HG03066 (cell line): ENCODE data around the gene TIMM44.
A peak's percentile ranks its signal among the peaks of the same experiment; 100 is the strongest.

ENCODE experiments used
- ATAC-seq: cut with Tn5 transposase; IDR thresholded peaks from one replicate; pipeline ENCODE4 v1.9.1; 2021; ENCODE audit warnings: low read depth; ENCODE audit not compliant: unreplicated experiment

TIMM44 gene, protein sequence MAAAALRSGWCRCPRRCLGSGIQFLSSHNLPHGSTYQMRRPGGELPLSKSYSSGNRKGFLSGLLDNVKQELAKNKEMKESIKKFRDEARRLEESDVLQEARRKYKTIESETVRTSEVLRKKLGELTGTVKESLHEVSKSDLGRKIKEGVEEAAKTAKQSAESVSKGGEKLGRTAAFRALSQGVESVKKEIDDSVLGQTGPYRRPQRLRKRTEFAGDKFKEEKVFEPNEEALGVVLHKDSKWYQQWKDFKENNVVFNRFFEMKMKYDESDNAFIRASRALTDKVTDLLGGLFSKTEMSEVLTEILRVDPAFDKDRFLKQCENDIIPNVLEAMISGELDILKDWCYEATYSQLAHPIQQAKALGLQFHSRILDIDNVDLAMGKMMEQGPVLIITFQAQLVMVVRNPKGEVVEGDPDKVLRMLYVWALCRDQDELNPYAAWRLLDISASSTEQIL

DNA sequence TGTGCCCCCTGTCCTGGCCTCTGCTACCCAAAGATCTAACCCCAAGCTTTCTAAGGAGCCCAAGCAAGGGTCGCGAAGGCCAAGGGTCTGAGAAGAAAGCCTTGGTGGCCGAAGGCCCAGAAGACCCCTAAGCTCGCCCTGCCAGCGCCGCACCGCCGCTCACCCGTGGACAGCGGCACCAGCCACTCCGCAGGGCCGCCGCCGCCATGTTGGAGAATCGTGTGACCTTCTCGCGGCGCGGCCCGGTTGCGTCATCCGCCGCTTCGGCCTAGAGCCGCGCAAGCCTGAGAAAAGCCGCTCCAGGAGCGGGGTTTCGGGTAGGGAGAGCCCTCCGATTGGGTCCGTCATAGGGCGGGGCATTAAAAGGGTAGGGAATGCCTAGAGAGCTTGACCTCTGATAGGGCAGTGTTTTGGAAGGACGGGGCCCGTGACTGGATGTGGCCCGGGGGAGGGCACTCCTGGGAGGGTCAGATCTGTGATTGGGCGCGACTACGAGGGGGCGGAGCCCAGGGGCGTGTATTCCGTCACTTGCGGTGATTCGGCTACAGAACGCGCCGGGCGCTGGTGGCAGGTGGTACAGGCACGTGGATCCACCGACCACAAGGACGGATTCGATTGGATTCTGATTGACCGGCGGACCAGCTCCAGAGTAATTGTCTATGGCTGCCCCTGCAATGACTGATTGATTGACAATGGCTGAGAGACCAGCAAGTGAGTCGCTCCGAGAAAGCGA is at the start of gene TIMM44:
Gene TIMM44, minus strand, starts transcription at position 223 of the 733 bp plus-strand sequence. Its CDS starts 15 bp downstream, at position 208.
- peak; percentile 94 for ATAC-seq

DNA sequence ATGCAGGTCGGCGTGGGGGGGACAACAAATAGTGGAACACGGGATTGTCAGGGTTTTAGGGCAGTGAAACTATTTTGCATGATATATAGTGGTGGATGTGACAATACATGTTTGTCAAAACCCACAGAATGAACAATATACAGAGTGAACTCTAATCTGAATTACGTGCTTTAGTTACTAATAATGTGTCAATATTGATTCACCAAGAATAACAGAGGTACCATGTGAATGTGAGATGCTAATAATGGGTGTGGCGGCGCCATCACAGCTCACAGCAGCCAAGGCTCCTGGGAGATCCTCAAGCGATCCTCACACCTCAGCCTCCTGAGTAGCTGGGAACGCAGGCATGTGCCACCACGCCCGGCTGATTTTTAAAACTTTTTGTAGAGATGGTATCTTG is 49.1 kb upstream of the TIMM44 start:
- no peak for ATAC-seq

DNA sequence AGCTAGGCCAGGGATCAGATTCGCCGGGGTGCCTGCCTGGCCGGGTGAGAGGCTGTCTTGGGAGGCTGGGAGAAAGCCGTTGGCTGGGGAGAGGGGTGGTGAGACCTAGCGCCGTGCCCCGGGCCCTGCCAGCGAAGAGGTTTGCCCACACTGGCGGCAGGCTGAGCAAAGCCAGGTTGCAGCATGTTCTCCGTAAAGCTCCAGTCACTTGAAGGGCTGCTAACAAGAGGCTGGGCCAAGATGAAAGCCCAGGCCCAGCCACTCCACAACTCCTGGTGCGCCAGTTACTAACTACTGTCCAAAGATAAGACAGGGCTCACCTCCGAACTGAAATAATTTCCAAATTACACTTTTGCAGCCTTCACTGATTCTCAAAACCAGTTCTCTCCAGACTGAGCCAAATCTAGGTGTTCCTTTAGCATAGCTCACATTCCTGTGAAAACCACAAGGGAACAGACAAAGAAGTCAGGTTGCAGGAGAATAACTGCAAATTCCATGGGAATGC is 45.7 kb upstream of the TIMM44 start:
- no peak for ATAC-seq

DNA sequence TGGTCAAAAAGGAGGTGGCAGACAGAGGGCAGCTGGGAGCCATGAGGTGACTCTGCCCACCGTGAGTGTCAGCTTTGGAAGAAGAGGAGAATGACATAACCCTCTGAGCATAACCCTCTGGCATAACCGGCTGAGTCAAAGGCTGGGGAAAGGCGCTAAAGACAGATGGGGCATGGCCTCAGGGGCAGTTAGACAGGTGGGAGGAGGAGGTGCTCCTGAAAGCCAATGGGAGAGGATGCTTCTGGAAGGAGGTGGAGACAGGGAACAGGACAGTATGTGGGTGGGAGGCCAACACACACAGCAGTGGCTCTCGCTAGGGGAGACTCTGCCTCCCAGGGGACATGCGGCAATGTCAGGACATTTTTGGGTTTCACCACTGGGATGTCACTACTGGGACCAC is 44.8 kb upstream of the TIMM44 start:
- no peak for ATAC-seq

DNA sequence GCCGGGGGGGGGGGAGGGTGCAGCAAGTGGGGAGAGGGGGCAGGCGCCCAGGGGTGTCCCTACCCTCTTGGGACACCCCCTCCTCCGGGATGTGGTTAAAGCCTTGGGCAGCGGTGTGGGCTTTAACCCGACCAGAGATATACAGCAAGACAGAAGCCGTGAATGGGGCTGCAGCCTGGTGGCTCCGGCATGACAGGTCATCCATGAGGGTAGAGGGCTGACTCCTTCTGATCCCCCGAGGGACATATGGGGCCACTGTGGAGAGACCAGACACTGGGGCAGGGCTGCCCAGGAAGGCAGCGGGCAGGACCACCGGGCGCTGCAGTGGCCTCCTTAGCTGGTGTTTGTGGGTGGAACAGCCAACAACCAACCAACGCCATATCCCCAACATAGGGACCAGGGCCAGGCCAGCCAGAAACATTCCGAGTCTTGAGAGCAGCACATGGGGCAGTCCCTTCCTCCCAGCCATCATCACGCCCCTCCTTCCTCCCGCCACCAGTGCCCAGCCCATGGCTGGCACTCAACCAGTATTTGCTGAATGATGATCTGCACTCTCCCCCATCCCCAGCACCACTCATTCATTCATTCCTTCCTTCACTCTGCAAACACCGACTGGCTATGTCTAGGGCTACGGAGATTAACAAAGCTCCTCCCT is 43.8 kb upstream of the TIMM44 start:
- ATAC-seq, result no peak

DNA sequence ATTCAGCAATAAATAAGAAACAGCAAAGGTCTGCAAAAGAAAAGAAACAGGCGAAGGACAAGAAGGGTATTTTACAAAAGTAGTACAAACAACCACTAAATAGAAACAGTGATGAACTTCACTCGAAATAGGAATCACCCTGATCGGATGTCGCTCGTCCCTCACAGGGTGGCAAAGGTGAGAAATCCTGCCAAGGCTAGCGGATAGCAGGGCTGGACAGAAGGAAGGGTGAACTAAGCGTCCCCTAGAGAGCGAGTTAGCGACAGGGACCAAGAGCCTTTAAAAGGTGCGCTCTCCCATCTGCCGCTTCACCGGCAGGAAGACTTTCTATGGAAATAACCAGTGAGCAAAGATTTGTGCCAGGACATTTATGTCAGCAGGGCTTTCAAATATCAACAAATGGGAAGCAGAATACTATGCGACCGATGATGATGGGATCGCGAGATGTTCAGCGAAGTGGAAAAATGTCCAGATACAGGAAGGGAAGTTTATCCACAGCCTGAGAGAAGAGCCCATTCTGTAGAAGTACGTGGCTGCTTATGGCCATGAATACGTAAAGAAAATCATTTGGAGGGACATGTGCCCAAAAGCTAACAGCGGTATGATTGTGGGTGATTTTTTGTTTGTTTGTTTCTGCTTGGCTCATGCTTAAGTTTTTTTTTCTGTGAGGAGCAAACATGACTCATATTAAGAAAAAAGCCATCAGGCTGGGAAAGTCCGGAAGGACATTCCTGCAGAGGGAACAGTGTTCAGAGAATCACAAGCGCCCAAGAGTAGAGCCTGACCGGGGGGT is 43.1 kb upstream of the TIMM44 start:
- no peak for ATAC-seq

DNA sequence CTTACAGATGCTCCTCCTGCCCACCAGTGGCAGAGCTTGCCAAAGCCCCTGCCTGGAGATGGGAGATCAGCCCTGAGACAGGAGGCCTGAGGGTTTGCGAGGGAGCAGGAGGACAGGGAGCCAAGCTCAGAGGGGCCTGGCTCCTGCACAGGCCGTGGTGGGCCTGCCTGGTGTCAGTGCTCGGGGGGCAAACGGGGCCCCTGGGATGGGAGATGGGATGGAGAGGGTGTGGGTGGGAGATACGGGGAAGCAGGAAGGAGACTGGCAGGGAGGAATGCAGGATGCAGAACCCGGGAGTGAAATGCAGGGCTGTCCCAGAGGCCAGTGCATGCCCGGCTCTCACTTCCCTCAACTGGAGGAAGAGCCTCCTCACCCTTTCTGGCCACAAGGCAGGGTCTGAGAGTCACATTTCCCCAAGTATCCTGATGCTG is 42.0 kb upstream of the TIMM44 start:
- ATAC-seq, result no peak

DNA sequence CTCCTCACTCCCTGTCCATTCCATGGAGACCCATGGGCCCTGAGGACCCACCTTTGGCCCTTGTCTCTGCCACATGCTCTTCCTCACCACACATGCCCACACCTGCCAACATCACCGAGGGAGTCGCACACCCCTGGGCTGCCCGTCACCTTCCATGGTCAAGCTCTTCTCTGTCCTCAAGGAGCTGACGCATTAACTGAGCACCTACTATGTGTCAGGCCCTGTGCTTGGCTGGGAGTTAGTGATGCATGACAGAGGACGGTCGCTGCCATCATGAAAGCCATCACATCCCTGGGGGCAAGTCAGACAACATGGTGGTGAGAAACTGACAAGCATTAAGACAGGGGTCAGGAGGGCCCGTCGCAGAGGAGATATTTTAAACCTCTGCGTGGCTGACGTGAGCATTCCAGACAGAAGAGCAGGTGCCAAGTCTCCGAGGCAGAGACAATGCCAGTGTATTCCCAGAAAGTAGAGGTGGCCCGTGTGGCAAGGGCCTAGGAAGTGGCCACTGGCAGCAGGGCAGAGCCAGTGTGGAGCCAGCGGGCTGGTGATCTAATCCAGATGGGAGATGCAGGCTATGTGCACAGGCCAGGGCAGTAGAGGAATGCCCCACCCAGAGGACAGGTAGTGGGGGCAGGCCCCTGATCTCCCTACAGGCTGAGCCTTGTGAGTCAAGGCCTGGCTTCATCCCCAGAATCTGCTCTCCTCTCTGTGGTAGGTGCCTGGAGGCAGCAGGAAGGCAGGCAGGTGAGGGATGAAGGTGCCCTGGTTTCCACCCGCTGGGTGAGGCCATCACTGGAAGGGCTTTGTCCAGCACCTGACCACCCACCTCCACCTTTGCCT is 40.8 kb upstream of the TIMM44 start:
- no peak for ATAC-seq

DNA sequence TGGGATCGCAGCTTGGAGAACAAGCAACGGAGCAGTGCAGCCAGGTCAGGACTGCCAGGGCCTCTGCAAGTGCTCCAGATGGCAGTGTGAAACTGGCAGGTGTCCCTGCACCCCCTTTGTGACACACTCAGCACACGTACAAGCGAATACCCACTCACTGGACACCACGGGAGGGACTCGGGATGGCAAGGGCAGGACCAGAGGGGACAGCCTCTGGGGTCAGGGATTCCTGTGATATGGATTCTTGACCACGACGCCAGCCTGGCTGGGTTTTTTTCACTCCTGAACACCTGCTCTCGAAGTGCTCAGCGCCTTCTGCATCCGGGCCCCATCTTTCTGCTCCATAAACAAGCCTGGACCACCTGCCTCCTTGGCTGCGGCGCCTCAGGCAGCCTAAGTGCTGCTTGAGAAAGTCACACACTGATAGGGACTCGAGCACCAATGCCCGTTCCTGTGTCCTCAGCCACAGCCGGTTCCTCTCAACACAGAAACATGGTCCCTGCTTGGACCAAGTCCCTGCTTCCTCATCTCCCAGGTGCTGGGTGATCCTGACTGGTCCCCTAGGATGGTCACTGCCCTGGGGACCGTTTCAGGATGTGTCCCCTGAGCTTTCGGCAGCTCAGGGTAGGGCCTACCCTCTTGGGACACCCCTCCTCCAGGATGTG is 40.0 kb upstream of the TIMM44 start:
- no peak for ATAC-seq

DNA sequence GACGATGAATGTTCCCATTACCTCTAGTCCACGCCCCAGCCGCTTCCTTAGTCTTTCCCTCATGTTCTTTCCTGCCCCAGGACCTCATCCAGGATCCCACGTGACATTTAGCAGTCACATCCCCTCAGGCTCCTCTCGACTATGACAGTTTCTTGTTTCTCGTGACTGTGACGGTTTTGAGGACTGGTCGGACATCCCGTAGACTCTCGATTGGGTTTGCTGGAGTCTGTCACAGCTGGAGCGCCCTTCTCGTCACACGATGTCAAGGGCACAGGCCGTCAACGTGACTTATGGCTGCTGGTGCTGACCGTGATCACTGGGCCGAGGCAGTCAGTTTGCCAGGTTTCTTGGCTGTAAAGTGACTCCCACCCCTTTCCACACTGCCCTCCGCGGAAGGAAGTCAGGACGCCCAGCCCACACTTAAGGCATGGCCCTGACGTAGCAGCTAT is 39.2 kb upstream of the TIMM44 start:
- no peak for ATAC-seq

DNA sequence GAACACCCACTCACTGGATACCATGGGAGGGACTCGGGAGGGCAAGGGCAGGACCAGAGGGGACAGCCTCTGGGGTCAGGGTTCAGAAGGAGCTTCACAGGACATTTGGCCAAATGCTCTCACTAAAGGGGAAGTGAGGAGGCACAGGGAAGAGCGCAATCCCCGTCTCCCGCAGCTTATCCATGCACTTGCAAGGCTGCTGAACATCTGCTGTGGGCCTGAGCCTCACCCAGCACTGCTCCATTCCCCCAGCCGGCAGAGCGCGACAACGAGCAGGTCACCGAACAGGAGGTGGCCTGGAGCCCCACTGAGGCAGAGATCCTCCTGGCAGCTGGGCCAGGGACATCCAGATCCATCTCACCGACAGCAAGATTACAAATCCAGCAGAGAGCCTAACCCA is 38.6 kb upstream of the TIMM44 start:
- no peak for ATAC-seq

DNA sequence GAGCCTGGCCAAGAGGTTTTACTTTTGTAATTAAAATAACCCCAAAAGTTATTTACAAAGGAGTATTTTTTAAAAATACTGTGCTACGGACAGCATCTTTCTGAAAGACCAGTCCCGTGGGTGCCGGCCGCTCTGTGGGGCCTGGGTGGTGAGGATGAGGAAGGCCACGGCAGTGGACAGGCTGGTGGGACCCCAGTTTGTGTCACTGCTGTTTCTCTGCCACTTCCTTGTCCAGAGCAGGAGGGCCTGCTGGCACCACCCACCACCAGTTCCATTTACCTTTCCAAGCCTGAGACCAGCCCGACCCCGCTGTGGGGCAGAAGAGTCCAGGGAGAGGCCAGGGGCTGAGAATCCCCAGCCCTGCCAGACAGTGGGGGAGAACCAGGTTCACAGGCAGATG is 38.2 kb upstream of the TIMM44 start:
- ATAC-seq, result no peak

DNA sequence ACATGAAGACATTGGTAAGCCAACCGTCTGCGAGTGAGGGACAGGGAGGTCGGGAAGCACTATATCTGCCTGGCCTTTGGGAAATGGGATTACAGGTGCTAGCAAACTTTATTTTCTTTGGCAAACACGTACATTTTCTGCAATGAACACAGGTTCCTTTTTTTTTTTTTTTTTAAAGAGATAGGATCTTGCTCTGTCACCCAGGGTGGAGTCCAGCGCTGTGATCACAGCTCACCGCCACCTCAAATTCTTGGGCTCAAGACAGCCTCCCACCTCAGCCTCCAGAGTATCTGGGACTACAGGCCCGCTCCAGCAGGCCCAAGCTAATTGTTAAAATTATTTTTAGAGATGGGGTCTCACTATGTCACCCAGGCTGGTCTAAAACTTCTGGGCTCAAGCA is 37.7 kb upstream of the TIMM44 start:
- no peak for ATAC-seq

DNA sequence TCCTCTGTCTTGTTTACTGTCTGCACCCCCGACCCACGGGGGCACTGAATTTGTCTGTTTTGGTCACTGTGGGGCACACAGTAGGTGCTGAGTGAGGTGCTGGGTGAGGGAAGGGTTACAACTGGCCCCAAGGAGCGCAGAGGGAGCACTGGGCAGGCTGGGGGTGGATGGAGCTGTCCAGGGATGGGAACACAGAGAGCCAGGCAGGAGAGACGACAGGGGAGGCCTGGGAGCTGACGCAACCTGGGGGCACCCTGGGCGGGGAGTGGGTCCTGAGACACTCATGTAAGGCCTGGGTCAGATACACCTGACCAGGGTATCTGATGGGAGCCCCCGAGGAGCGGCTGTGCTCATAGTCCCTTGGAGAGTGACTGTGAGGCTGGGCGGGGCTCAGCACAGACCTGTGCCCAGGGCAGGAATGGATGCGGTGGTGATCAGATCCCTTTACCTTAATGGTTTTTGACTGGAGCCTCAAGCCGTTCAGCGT is 37.2 kb upstream of the TIMM44 start:
- ATAC-seq, result no peak

DNA sequence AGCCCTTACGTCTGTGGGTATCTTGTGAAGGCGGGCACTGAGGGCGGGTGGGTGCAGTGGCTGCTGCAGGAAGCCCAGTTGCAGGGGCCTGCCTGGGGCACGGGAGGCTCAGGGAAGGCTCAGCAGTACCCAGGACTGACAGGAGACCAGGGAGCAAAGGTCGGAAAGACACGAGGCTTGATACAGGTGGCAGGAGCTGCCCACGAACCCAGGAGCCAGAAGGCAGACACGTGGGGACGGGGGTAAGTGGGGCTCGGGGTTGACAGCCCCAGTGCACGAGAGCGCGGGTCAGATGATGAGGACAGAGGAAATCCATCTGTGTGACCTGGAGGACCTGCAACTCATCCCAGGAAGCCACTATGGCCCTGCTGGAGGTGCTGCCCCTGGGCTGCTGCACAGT is 36.7 kb upstream of the TIMM44 start:
- no peak for ATAC-seq

DNA sequence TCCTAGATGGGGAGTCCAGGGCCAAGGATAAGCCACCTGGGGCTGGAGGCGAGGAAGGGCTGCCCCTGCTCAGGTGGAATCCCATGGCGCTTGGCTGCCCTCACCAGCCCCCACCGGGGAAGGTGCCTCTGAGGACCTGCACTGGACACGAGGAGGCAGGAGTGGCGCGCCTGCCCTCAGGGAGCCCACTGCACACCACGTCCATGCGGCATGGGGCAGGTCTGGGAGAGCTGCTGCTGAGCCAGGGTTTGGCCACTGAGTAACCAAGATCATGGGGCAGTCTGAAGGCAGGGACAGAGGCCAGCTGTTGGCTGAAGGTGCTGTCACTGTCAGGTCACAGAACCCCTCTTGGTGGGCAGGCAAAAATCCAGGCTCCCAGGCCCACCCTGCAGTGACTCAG is 36.1 kb upstream of the TIMM44 start:
- ATAC-seq, result no peak

DNA sequence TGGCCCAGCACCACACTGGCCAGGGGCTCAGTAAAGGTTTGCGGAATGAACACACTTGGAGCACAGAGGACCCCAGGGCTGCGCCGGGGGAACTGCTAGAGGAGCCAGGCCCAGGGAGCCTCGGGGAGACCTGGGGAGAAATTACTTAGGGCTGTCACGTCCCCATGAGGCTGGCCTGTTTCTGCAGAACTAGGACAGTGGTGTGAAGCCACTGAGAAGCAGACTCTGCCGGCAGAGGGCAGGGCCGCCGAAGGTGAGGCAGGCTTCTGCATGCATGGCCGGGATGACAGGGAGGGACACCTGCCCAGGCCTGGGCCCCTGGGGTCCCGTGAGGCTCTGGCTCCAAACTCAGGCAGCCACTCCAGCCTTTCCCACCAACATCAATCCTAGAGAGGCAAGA is 35.5 kb upstream of the TIMM44 start:
- ATAC-seq, result no peak

DNA sequence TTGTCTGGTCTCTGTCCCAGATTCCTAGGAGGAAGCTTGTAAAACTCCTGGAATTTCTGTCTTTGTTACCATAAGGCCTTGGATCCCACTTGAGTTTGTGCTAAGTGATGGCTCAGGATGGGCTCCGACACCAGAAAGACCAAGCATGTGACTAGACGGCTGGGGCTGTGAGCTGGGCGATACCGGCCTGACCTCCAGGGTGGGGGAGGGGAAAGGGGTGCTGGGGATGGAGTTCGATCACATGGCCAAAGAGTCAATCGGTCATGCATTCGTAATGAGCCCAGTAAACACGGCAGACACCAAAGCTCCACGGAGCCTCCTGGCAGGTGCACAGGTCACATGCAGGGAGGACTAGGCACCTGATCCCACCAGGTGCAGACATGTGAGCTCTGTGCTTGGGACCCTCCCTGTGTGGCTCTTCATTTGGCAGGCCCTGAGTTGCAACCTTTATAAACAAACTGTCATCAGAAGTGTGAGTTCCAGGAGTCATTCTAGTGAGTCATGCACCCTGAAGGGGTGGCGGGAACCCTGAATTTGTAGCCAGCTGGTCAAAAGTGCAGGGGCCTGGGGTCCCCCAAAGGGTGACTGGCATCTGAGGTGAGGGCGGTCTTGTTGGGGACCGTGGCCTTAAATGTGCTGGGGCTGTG is 34.8 kb upstream of the TIMM44 start:
- ATAC-seq, result no peak
